Brain microvascular endothelial cell (primary cell): Measurements from ENCODE around the gene CHST15.

ENCODE experiments used
- DNase-seq: peaks from one replicate; pipeline ENCODE4 v3.0.0-alpha.2; 2020
- H3K27ac ChIP-seq: fragments of 250-450 bp; sonication (Bioruptor Pico); 2 replicates; pipeline ENCODE4 v1.5.1; 2020; ENCODE audit warnings: mild to moderate bottlenecking, moderate library complexity
- H3K27me3 ChIP-seq: fragments of 250-450 bp; sonication (Bioruptor Pico); replicated peaks from 2 replicates; pipeline ENCODE4 v1.5.1; 2020; ENCODE audit warnings: mild to moderate bottlenecking
- H3K36me3 ChIP-seq: fragments of 250-450 bp; sonication (Bioruptor Pico); replicated peaks from 2 replicates; pipeline ENCODE4 v1.5.1; 2020; ENCODE audit warnings: mild to moderate bottlenecking
- H3K4me3 ChIP-seq: 2 replicates; pipeline ENCODE4 v1.5.1; 2011; ENCODE audit warnings: low read depth, mild to moderate bottlenecking, control low read depth, low read length, moderate library complexity
- in situ Hi-C: cut with HindIII; loops from 2 replicates; pipeline ENCODE4 v1.10.0; 2017; ENCODE audit warnings: low sequenced_read_pairs, low pct_ligation_motif_present
- TF ChIP-seq, protein P1 (sequence below): IDR thresholded peaks from 2 replicates; pipeline ENCODE4 v1.5.1; 2011; ENCODE audit warnings: low read depth, mild to moderate bottlenecking, moderate library complexity, low read length, control low read depth, inconsistent platforms; ENCODE audit errors: missing control alignments

CHST15 gene

DNA sequence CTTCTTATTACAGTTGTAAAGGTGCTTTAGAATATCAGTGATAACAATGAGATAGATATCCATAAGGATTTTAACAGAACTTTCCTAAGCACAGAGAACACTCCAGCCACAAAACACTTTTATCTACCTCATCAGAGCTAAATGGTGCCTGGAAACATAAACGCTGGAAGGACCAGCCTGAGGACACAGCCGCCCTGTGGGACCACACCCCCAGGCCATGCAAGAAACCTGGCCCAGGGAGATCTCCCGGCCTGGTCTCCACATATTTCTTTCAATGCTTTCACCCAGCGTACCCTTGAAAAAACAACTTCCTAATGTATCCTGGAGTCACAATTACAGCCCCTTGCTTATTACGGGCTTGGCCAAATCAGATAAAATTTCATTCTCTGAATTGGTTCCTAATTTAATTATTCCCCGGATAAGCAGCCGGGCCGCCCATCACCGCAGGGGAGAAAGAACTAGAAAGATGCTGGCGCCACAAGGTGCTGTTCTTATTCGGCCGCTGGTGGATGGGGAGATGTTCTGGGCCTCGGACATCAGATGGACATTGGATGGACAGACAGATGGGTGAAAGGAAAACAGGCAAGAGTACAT lies 11.8 kb downstream of the CHST15 start:
- Histone ChIP-seq H3K4me3 (no peak overlapping the region), H3K27me3 (no peaks in the 10 kb centered on the region), H3K27ac (no peak overlapping the region), H3K36me3 (no peaks in the 10 kb centered on the region)
- DNase-seq, result no peak
- in situ Hi-C loops, result no loop called here
- TF ChIP-seq, protein P1, sequence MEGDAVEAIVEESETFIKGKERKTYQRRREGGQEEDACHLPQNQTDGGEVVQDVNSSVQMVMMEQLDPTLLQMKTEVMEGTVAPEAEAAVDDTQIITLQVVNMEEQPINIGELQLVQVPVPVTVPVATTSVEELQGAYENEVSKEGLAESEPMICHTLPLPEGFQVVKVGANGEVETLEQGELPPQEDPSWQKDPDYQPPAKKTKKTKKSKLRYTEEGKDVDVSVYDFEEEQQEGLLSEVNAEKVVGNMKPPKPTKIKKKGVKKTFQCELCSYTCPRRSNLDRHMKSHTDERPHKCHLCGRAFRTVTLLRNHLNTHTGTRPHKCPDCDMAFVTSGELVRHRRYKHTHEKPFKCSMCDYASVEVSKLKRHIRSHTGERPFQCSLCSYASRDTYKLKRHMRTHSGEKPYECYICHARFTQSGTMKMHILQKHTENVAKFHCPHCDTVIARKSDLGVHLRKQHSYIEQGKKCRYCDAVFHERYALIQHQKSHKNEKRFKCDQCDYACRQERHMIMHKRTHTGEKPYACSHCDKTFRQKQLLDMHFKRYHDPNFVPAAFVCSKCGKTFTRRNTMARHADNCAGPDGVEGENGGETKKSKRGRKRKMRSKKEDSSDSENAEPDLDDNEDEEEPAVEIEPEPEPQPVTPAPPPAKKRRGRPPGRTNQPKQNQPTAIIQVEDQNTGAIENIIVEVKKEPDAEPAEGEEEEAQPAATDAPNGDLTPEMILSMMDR, result no peak

- no peak overlapping the region for H3K27ac ChIP-seq
- no peak for DNase-seq
- no peak overlapping the region for H3K4me3 ChIP-seq
- H3K36me3 ChIP-seq, result no peaks in the 10 kb centered on the region
- in situ Hi-C loops, result no loop called here
- no peaks in the 10 kb centered on the region for H3K27me3 ChIP-seq
- TF ChIP-seq, protein P1, result no peak
These were observed 13.5 kb downstream of the CHST15 start for GRCh38 chr10:124079864-124080263.

DNA sequence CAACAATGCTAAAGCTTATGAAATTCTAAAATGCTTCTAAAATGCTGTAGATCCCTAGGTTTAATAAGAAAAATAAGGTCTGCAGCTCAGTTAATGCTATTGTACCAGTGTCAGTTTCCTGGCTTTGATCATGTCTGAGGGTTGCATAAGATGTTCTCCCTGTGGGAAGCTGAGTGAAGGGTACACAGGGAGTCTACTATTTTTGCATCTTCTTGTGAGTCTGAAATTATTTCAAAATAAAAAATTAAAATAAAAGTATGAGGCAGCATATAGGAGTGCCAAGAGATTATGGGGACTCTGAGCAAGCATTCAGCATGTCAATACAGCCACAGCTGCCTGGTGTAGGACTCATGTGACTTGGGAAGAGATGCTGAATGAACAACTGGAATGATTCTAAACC lies 14.7 kb downstream of the CHST15 start:
- no peak for DNase-seq
- Histone ChIP-seq H3K27me3 (no peaks in the 10 kb centered on the region), H3K4me3 (no peak overlapping the region), H3K36me3 (no peaks in the 10 kb centered on the region), H3K27ac (no peak overlapping the region)
- TF ChIP-seq, protein P1, result no peak
- in situ Hi-C loops, result no loop called here

DNA sequence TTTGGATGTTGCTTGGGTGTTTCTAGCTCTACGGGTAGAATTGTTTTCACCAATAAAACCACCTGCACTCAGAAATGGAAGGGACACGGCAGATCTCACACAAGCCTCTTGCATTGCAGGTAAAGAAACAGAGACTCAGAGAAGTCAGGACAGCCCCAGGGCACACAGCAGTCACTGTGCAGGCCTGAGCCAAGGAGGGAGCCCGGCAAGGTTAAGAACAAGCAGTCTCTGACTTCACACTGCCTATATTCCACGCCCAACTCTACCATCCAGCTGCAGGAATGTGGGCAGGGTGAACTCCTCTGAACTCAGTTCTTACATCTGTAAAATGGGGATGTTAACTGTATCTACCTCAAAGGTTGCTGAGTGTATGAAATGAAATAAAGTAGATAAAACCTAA lies 15.4 kb downstream of the CHST15 start:
- in situ Hi-C loops, result no loop called here
- DNase-seq, result no peak
- TF ChIP-seq, protein P1, result no peak

GRCh38 chr10:124077208-124077993 lies 16.0 kb downstream of the CHST15 start:
- H3K27me3 ChIP-seq, result no peaks in the 10 kb centered on the region
- no peak overlapping the region for H3K27ac ChIP-seq
- in situ Hi-C loops, result no loop called here

More for the DNA sequence above, 15.4 kb downstream of the CHST15 start:
- no peaks in the 10 kb centered on the region for H3K27me3 ChIP-seq
- no peak overlapping the region for H3K27ac ChIP-seq
- no peak overlapping the region for H3K4me3 ChIP-seq
- no peaks in the 10 kb centered on the region for H3K36me3 ChIP-seq

More at GRCh38 chr10:124077208-124077993, 16.0 kb downstream of the CHST15 start:
- DNase-seq, result no peak
- Histone ChIP-seq H3K36me3 (no peaks in the 10 kb centered on the region), H3K4me3 (no peak overlapping the region)
- TF ChIP-seq, protein P1, result no peak
